K562 (cell line): ENCODE data around the gene SLC10A1. TPM values are rescaled to one million over a fixed set of nuclear protein-coding genes. Genes with fewer than 3 reads are reported as not detected.

ENCODE experiments used
- ATAC-seq: fragments of 200-7000 bp; cut with Tn5 transposase; 3 replicates; pipeline ENCODE4 v1.9.1; 2020; ENCODE audit warnings: moderate library complexity
- BruUV-seq: library from RNA; stranded (reverse); fragments of 400-500 nt; replicated peaks from 2 replicates; lab custom pipeline; 2021; lab: Mats Ljungman, UMichigan
- CTCF ChIA-PET: fragments of 300-600 bp; formaldehyde crosslinking; extraction: SDS; loops from one replicate; lab custom pipeline; 2021; ENCODE audit warnings: low intra/inter-chr PET ratio; lab: Yijun Ruan, JAX
- POLR2A ChIA-PET: fragments of 300-600, 350-650 bp; sonication (Branson Sonifier 250); formaldehyde crosslinking; extraction: SDS; loops from one replicate; lab custom pipeline; 2021; ENCODE audit warnings: antibody characterized with exemption, inconsistent platforms; lab: Yijun Ruan, JAX
- DNase-seq, 4 experiments: peaks; one replicate each; pipeline versions ENCODE4 v3.0.0 to v3.0.0-alpha.2; 2011 to 2018; ENCODE audit warnings: low spot score in 3 of 4, mixed read lengths in 3 of 4; ENCODE audit errors: extremely low read depth in 1 of 4
- FAIRE-seq: peaks from 2 replicates; lab custom pipeline; 2011; peaks lifted over from hg19 to GRCh38; lab: Jason Lieb, UNC
- H2AFZ ChIP-seq: 2 replicates; pipeline ENCODE4 v1.6.0; 2011; ENCODE audit warnings: low read depth, low read length, control low read depth, inconsistent platforms
- H3K27ac ChIP-seq: fragments of 200-600 bp; 3 replicates; pipeline ENCODE4 v1.8.0; 2011; ENCODE audit warnings: low read depth, mild to moderate bottlenecking, control low read depth, inconsistent platforms, low read length, moderate library complexity, mixed read lengths; ENCODE audit errors: extremely low read depth
- H3K27me3 ChIP-seq, 2 experiments: fragments of 300-600 bp in 1 of 2; 2 replicates in 1 of 2; 3 replicates in 1 of 2; pipeline versions ENCODE4 v1.6.0 to v1.8.0; 2011; ENCODE audit warnings: inconsistent platforms in 2 of 2, low read length in 2 of 2, mild to moderate bottlenecking in 1 of 2, mixed read lengths in 1 of 2, moderate library complexity in 1 of 2; ENCODE audit not compliant: control insufficient read depth in 2 of 2, insufficient read depth in 2 of 2
- H3K36me3 ChIP-seq: fragments of 300-600 bp; 3 replicates; pipeline ENCODE4 v1.8.0; 2011; ENCODE audit warnings: mild to moderate bottlenecking, low read length, inconsistent platforms; ENCODE audit not compliant: control insufficient read depth, insufficient read depth
- H3K4me1 ChIP-seq, 2 experiments: fragments of 200-600 bp in 1 of 2; replicated peaks in 1 of 2; 2 replicates in 1 of 2; 3 replicates in 1 of 2; pipeline versions ENCODE4 v1.5.1 to v1.8.0; 2011; ENCODE audit warnings: inconsistent platforms in 2 of 2, low read length in 2 of 2, mild to moderate bottlenecking in 1 of 2, mixed read lengths in 1 of 2, moderate library complexity in 1 of 2; ENCODE audit not compliant: control insufficient read depth in 2 of 2, insufficient read depth in 2 of 2
- H3K4me2 ChIP-seq: 2 replicates; pipeline ENCODE4 v1.6.1; 2011; ENCODE audit warnings: low read length, control low read depth, inconsistent platforms, mixed read lengths; ENCODE audit not compliant: insufficient read depth
- H3K4me3 ChIP-seq: fragments of 200-600 bp; sonication (generic), shearing (Covaris generic); 2 replicates; pipeline ENCODE4 v1.5.1; 2016; ENCODE audit warnings: control low read depth, inconsistent platforms
- H3K79me2 ChIP-seq: fragments of 200-600 bp; 3 replicates; pipeline ENCODE4 v1.8.0; 2011; ENCODE audit warnings: low read length, inconsistent platforms; ENCODE audit not compliant: control insufficient read depth, insufficient read depth
- H3K9ac ChIP-seq, 2 experiments: 2 replicates each; pipeline versions ENCODE4 v1.6.0 to v1.6.1; 2011; ENCODE audit warnings: low read depth in 2 of 2, low read length in 2 of 2, control low read depth in 1 of 2, inconsistent platforms in 1 of 2, mild to moderate bottlenecking in 1 of 2, mixed read lengths in 1 of 2; ENCODE audit not compliant: insufficient read depth in 1 of 2
- H3K9me1 ChIP-seq: one replicate; pipeline ENCODE4 v1.6.0; 2011; ENCODE audit warnings: inconsistent platforms, mild to moderate bottlenecking, low read length, moderate library complexity; ENCODE audit not compliant: control insufficient read depth, insufficient read depth
- H3K9me3 ChIP-seq: replicated peaks from 2 replicates; pipeline ENCODE4 v1.5.1; 2011; ENCODE audit warnings: low read depth, low read length, inconsistent platforms; ENCODE audit not compliant: control insufficient read depth, insufficient read depth
- H4K20me1 ChIP-seq: replicated peaks from 2 replicates; pipeline ENCODE4 v1.6.1; 2011; ENCODE audit warnings: low read length, inconsistent platforms, mixed read lengths; ENCODE audit not compliant: control insufficient read depth, insufficient read depth
- CBFB ChIP-seq: sonication (generic); formaldehyde crosslinking; IDR thresholded peaks from 2 replicates; pipeline ENCODE4 v1.4.0; 2020; ENCODE audit warnings: mild to moderate bottlenecking, missing genetic modification reagents
- GABPB1 ChIP-seq: sonication (generic); formaldehyde crosslinking; IDR thresholded peaks from 2 replicates; pipeline ENCODE4 v1.8.0; 2022; ENCODE audit warnings: mild to moderate bottlenecking, missing genetic modification reagents
- HDAC6 ChIP-seq: IDR thresholded peaks from 2 replicates; pipeline ENCODE4 v1.6.1; 2012; ENCODE audit warnings: low read depth, mild to moderate bottlenecking, control low read depth, inconsistent platforms, low read length, moderate library complexity
- ILK ChIP-seq: fragments of 450-650 bp; IDR thresholded peaks from 2 replicates; pipeline ENCODE4 v1.6.1; 2016; ENCODE audit warnings: missing genetic modification characterization, low read depth, mild to moderate bottlenecking, missing compliant biosample characterization, moderate library complexity, borderline replicate concordance
- NFYB ChIP-seq: IDR thresholded peaks from 2 replicates; pipeline ENCODE4 v1.6.1; 2011; ENCODE audit warnings: mild to moderate bottlenecking, moderate library complexity; ENCODE audit not compliant: insufficient read length; ENCODE audit errors: extremely low read depth
- NONO ChIP-seq, 2 experiments: fragments of 200-400 bp in 1 of 2; fragments of 450-650 bp in 1 of 2; formaldehyde crosslinking in 1 of 2; IDR thresholded peaks; 2 replicates each; pipeline ENCODE4 v1.6.1; 2017; ENCODE audit warnings: low read depth in 2 of 2, mild to moderate bottlenecking in 2 of 2, moderate library complexity in 2 of 2, low read length in 1 of 2
- PYGO2 ChIP-seq: fragments of 450-650 bp; IDR thresholded peaks from 2 replicates; pipeline ENCODE4 v1.6.1; 2016; ENCODE audit warnings: mild to moderate bottlenecking, missing genetic modification characterization, moderate library complexity, missing compliant biosample characterization
- RBBP5 ChIP-seq: fragments of 200-600 bp; sonication (generic); IDR thresholded peaks from 2 replicates; pipeline ENCODE4 v1.6.1; 2012; ENCODE audit warnings: borderline replicate concordance, mild to moderate bottlenecking, low read length, control low read depth, inconsistent platforms; ENCODE audit not compliant: insufficient read depth, poor library complexity, severe bottlenecking
- SAFB2 ChIP-seq: fragments of 200-400 bp; formaldehyde crosslinking; IDR thresholded peaks from 2 replicates; pipeline ENCODE4 v1.6.1; 2018; ENCODE audit warnings: borderline replicate concordance, low read length, low read depth, moderate library complexity; ENCODE audit not compliant: severe bottlenecking
- SP1 ChIP-seq: sonication (generic); formaldehyde crosslinking; IDR thresholded peaks from 2 replicates; pipeline ENCODE4 v1.8.1; 2022; ENCODE audit warnings: mild to moderate bottlenecking, missing genetic modification reagents
- STAG1 ChIP-seq: sonication (generic); formaldehyde crosslinking; IDR thresholded peaks from 2 replicates; pipeline ENCODE4 v1.5.0; 2020; ENCODE audit warnings: missing genetic modification reagents, borderline replicate concordance
- TCFL5 ChIP-seq: fragments of 250-450 bp; sonication (Bioruptor Pico); conservative IDR thresholded peaks from 2 replicates; pipeline ENCODE4 v1.6.1; 2021; ENCODE audit warnings: mild to moderate bottlenecking, moderate library complexity, matching md5 sums
- ZBTB33 ChIP-seq: sonication (generic); formaldehyde crosslinking; IDR thresholded peaks from 2 replicates; pipeline ENCODE4 v1.8.1; 2023; ENCODE audit warnings: mild to moderate bottlenecking, missing genetic modification reagents
- ZNF217 ChIP-seq: sonication (generic); formaldehyde crosslinking; IDR thresholded peaks from 2 replicates; pipeline ENCODE4 v1.8.0; 2022; ENCODE audit warnings: mild to moderate bottlenecking, missing genetic modification reagents
- ZNF354B ChIP-seq: fragments of 250-450 bp; sonication (Bioruptor Pico); IDR thresholded peaks from 2 replicates; pipeline ENCODE4 v1.4.0; 2020
- ZNF583 ChIP-seq: fragments of 250-450 bp; sonication (Bioruptor Pico); IDR thresholded peaks from 2 replicates; pipeline ENCODE4 v1.4.0; 2020
- ZNF589 ChIP-seq: fragments of 200-800 bp; sonication (Bioruptor generic); IDR thresholded peaks from 2 replicates; pipeline ENCODE4 v1.6.1; 2016; ENCODE audit warnings: low read depth, missing genetic modification characterization, missing compliant biosample characterization
- whole genome bisulfite sequencing: fragments of 100-300 bp; shearing (Covaris generic); methylation state at CpG from one replicate; pipeline ENCODE4 v1.1.6; 2016; ENCODE audit warnings: low coverage, mixed read lengths; ENCODE audit not compliant: insufficient coverage; ENCODE audit errors: missing lambda C conversion rate; 5-methylcytosine and 5-hydroxymethylcytosine counted together
- in situ Hi-C: fragments of 300-500 bp; cut with MboI; formaldehyde crosslinking; loops from 4 replicates; pipeline ENCODE4 v1.15.0; 2018; ENCODE audit warnings: inconsistent platforms, mixed read lengths
- intact Hi-C: fragments of 100-400 bp; cut with micrococcal nuclease; formaldehyde crosslinking; loops from 2 replicates; pipeline ENCODE4 v1.14.2; 2022
- polyA plus RNA-seq, 8 experiments: library from polyadenylated mRNA; depleted of rRNA in 4 of 8; stranded (reverse) in 5 of 8; unstranded in 3 of 8; fragments of >200 nt; fragmentation: Nextera tagmentation in 2 of 8; fragmentation: Illumina TruSeq in 1 of 8; extraction: Ambion mirVana in 2 of 8; extraction: Trizol in 1 of 8; gene quantifications; 2 replicates each; pipeline versions ENCODE4 v1.2.1 to v1.2.3, GENCODE V29; 2011 to 2014; ENCODE audit warnings: inconsistent platforms in 1 of 8, missing spikeins in 1 of 8
- total RNA-seq, 7 experiments: library from RNA; depleted of rRNA in 6 of 7; stranded (reverse); fragments of >200 nt in 6 of 7; fragmentation: Illumina TruSeq in 2 of 7; extraction: Trizol in 2 of 7; gene quantifications; 2 replicates each; pipeline versions ENCODE4 v1.2.1 to v1.2.3, GENCODE V29; 2011 to 2021; ENCODE audit warnings: low replicate concordance in 1 of 7
- TF ChIP-seq, protein P1 (sequence below): fragments of 200-800 bp; sonication (Bioruptor generic); IDR thresholded peaks from 2 replicates; pipeline ENCODE4 v1.6.1; 2017; ENCODE audit warnings: missing genetic modification characterization, missing compliant biosample characterization
- TF ChIP-seq, protein P2 (sequence below): fragments of 250-450 bp; sonication (Bioruptor Pico); IDR thresholded peaks from 2 replicates; pipeline ENCODE4 v1.4.0; 2020; ENCODE audit warnings: mild to moderate bottlenecking

Gene SLC10A1
- total and polyA plus RNA-seq, 9 of the 15 experiments (the other 6 are each of a cell fraction or from before 2014, with no cell fraction given), result not detected

DNA sequence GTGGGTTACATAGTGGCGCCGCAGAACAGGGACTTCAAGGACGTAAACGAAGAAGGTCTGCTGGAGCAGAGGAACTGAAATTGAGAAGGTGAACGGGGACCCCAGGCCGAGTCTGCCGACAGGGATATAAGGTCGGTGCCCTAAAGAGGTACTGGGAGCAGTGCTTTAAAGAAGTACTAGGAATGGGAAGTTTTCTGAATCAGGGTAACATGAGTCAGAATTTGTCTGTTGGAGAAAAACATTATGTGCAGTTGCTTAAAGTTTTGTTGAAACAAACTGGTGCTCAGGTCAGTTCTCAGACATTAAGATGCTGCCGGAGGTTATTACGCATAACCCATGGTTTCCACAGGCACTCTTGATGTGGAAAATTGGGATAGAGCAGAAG, 14.8 kb upstream of the SLC10A1 start:
- H3K4me1 ChIP-seq, result no peaks in the 10 kb centered on the region
- no peak overlapping the region for H3K9ac ChIP-seq
- in situ Hi-C loops, result loop anchor here (5.0 to 10.0 kb wide), 2 partner anchors 80 to 213 kb away; no protein-coding TSS in a partner anchor
- ChIA-PET CTCF (no interaction called here), POLR2A (no interaction called here)
- H3K79me2 ChIP-seq, result no peaks in the 10 kb centered on the region
- ATAC-seq (no peak), FAIRE-seq (no peak), DNase-seq (no peak)
- intact Hi-C loops, result no loop called here
- no peaks in the 10 kb centered on the region for H4K20me1 ChIP-seq
- 18% methylated on average over 10 of the region's 10 CpGs for WGBS
- no peaks in the 10 kb centered on the region for H3K9me3 ChIP-seq
- H3K27me3 ChIP-seq, result peaks cover 7 to 31% of the 10 kb centered on the region in 2 experiments; a peak in 3 of 5 replicates
- H3K27ac ChIP-seq, result no peak overlapping the region
- H3K9me1 ChIP-seq, result no peaks in the 10 kb centered on the region
- BruUV-seq, result no TSS peak
- H3K4me3 ChIP-seq, result no peak overlapping the region
- H3K36me3 ChIP-seq, result no peaks in the 10 kb centered on the region
- no peak overlapping the region for H3K4me2 ChIP-seq
- H2AFZ ChIP-seq, result no peak overlapping the region
- TF ChIP-seq CBFB (CRISPR knock-in tag) (no peak), SAFB2 (no peak), ZNF589 (CRISPR knock-in tag) (no peak), RBBP5 (no peak), HDAC6 (no peak), STAG1 (CRISPR knock-in tag) (no peak), ZNF583 (no peak), NFYB (no peak), ZNF217 (no peak), TCFL5 (CRISPR knock-in tag) (no peak), GABPB1 (CRISPR knock-in tag) (no peak), ZBTB33 (CRISPR knock-in tag) (no peak), PYGO2 (tag) (no peak), SP1 (no peak), NONO (IDR thresholded peaks at IDR 0.05; ENCODE audit: low read depth in 2 of 2, low read length in 1 of 2) (no peak), ILK (no peak), ZNF354B (CRISPR knock-in tag) (no peak)
- TF ChIP-seq, protein P1, sequence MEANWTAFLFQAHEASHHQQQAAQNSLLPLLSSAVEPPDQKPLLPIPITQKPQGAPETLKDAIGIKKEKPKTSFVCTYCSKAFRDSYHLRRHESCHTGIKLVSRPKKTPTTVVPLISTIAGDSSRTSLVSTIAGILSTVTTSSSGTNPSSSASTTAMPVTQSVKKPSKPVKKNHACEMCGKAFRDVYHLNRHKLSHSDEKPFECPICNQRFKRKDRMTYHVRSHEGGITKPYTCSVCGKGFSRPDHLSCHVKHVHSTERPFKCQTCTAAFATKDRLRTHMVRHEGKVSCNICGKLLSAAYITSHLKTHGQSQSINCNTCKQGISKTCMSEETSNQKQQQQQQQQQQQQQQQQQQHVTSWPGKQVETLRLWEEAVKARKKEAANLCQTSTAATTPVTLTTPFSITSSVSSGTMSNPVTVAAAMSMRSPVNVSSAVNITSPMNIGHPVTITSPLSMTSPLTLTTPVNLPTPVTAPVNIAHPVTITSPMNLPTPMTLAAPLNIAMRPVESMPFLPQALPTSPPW (CRISPR knock-in tag), result no peak
- TF ChIP-seq, protein P2, sequence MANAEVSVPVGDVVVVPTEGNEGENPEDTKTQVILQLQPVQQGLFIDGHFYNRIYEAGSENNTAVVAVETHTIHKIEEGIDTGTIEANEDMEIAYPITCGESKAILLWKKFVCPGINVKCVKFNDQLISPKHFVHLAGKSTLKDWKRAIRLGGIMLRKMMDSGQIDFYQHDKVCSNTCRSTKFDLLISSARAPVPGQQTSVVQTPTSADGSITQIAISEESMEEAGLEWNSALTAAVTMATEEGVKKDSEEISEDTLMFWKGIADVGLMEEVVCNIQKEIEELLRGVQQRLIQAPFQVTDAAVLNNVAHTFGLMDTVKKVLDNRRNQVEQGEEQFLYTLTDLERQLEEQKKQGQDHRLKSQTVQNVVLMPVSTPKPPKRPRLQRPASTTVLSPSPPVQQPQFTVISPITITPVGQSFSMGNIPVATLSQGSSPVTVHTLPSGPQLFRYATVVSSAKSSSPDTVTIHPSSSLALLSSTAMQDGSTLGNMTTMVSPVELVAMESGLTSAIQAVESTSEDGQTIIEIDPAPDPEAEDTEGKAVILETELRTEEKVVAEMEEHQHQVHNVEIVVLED (CRISPR knock-in tag), result no peak
